ENCODE data around the gene FAM124A. TPM values are rescaled to one million over a fixed set of nuclear protein-coding genes. Genes with fewer than 3 reads are reported as not detected.

Gene FAM124A
- polyA plus RNA-seq, 2 donors = 0.43 to 0.64 TPM

GRCh38 chr13:51229101-51229719 lies 7.0 kb downstream of the FAM124A start:
- Histone ChIP-seq H3K4me1 (ENCODE audit: control insufficient read depth in 2 of 2, insufficient read depth in 2 of 2, low read length in 1 of 2) (no peaks in the 10 kb centered on the region), H3K4me3 (ENCODE audit: low read depth in 1 of 2, low read length in 2 of 2) (no peak overlapping the region), H3K27me3 (ENCODE audit: control insufficient read depth in 1 of 2, insufficient read depth in 2 of 2, low read length in 2 of 2) (no peaks in the 10 kb centered on the region), H3K9me3 (ENCODE audit: control insufficient read depth in 2 of 2, insufficient read depth in 1 of 2, low read depth in 1 of 2, low read length in 1 of 2) (no peaks in the 10 kb centered on the region), H3K36me3 (ENCODE audit: control insufficient read depth in 2 of 2, insufficient read depth in 2 of 2, low read length in 1 of 2) (peaks cover 0 to 5% of the 10 kb centered on the region in 2 donors), H3K27ac (ENCODE audit: low read depth in 2 of 2, low read length in 1 of 2) (no peak overlapping the region)
- 88 to 89% methylated on average over 12 of the region's 12 CpGs for WGBS, 2 donors

GRCh38 chr13:51229731-51230130 lies 7.5 kb downstream of the FAM124A start:
- H3K9me3 ChIP-seq (ENCODE audit: control insufficient read depth in 2 of 2, insufficient read depth in 1 of 2, low read depth in 1 of 2, low read length in 1 of 2) = peaks cover 0 to under 1% of the 10 kb centered on the region in 2 donors
- H3K4me1 ChIP-seq (ENCODE audit: control insufficient read depth in 2 of 2, insufficient read depth in 2 of 2, low read length in 1 of 2) = no peaks in the 10 kb centered on the region
- H3K4me3 ChIP-seq (ENCODE audit: low read depth in 1 of 2, low read length in 2 of 2) = no peak overlapping the region
- H3K27me3 ChIP-seq (ENCODE audit: control insufficient read depth in 1 of 2, insufficient read depth in 2 of 2, low read length in 2 of 2) = no peaks in the 10 kb centered on the region
- peaks cover 0 to 5% of the 10 kb centered on the region in 2 donors for H3K36me3 ChIP-seq (ENCODE audit: control insufficient read depth in 2 of 2, insufficient read depth in 2 of 2, low read length in 1 of 2)
- WGBS, 2 donors = 62 to 66% methylated on average over 2 of the region's 2 CpGs
- H3K27ac ChIP-seq (ENCODE audit: low read depth in 2 of 2, low read length in 1 of 2) = no peak overlapping the region

- no peak overlapping the region for H3K4me3 ChIP-seq (ENCODE audit: low read depth in 1 of 2, low read length in 2 of 2)
- WGBS, 2 donors = 22 to 28% methylated on average over 8 of the region's 8 CpGs
Measured at GRCh38 chr13:51230477-51231105, 8.4 kb downstream of the FAM124A start.

GRCh38 chr13:51231456-51231855 lies 9.3 kb downstream of the FAM124A start:
- 95 to 98% methylated on average over 2 of the region's 2 CpGs for WGBS, 2 donors
- H3K4me1 ChIP-seq (ENCODE audit: control insufficient read depth in 2 of 2, insufficient read depth in 2 of 2, low read length in 1 of 2) = no peaks in the 10 kb centered on the region
- no peak overlapping the region for H3K27ac ChIP-seq (ENCODE audit: low read depth in 2 of 2, low read length in 1 of 2)
- H3K27me3 ChIP-seq (ENCODE audit: control insufficient read depth in 1 of 2, insufficient read depth in 2 of 2, low read length in 2 of 2) = no peaks in the 10 kb centered on the region
- no peak overlapping the region for H3K4me3 ChIP-seq (ENCODE audit: low read depth in 1 of 2, low read length in 2 of 2)
- H3K36me3 ChIP-seq (ENCODE audit: control insufficient read depth in 2 of 2, insufficient read depth in 2 of 2, low read length in 1 of 2) = peaks cover 0 to 5% of the 10 kb centered on the region in 2 donors
- H3K9me3 ChIP-seq (ENCODE audit: control insufficient read depth in 2 of 2, insufficient read depth in 1 of 2, low read depth in 1 of 2, low read length in 1 of 2) = peaks cover 0 to 2% of the 10 kb centered on the region in 2 donors

More at GRCh38 chr13:51230477-51231105, 8.4 kb downstream of the FAM124A start:
- H3K27ac ChIP-seq (ENCODE audit: low read depth in 2 of 2, low read length in 1 of 2) = peak overlapping the region in 1 of 2 donors; percentile 63
- H3K9me3 ChIP-seq (ENCODE audit: control insufficient read depth in 2 of 2, insufficient read depth in 1 of 2, low read depth in 1 of 2, low read length in 1 of 2) = peaks cover 0 to 2% of the 10 kb centered on the region in 2 donors
- peaks cover 0 to 5% of the 10 kb centered on the region in 2 donors for H3K36me3 ChIP-seq (ENCODE audit: control insufficient read depth in 2 of 2, insufficient read depth in 2 of 2, low read length in 1 of 2)
- H3K4me1 ChIP-seq (ENCODE audit: control insufficient read depth in 2 of 2, insufficient read depth in 2 of 2, low read length in 1 of 2) = no peaks in the 10 kb centered on the region
- no peaks in the 10 kb centered on the region for H3K27me3 ChIP-seq (ENCODE audit: control insufficient read depth in 1 of 2, insufficient read depth in 2 of 2, low read length in 2 of 2)

- Histone ChIP-seq H3K27me3 (ENCODE audit: control insufficient read depth in 1 of 2, insufficient read depth in 2 of 2, low read length in 2 of 2) (no peaks in the 10 kb centered on the region), H3K36me3 (ENCODE audit: control insufficient read depth in 2 of 2, insufficient read depth in 2 of 2, low read length in 1 of 2) (peaks cover 0 to 5% of the 10 kb centered on the region in 2 donors), H3K9me3 (ENCODE audit: control insufficient read depth in 2 of 2, insufficient read depth in 1 of 2, low read depth in 1 of 2, low read length in 1 of 2) (peaks cover 0 to 2% of the 10 kb centered on the region in 2 donors)
Measured at GRCh38 chr13:51232328-51232727, 10.1 kb downstream of the FAM124A start.

GRCh38 chr13:51233117-51233826 lies 11.1 kb downstream of the FAM124A start:
- no peak overlapping the region for H3K27ac ChIP-seq (ENCODE audit: low read depth in 2 of 2, low read length in 1 of 2)
- peaks cover 0 to 5% of the 10 kb centered on the region in 2 donors for H3K36me3 ChIP-seq (ENCODE audit: control insufficient read depth in 2 of 2, insufficient read depth in 2 of 2, low read length in 1 of 2)
- 92 to 93% methylated on average over 9 of the region's 9 CpGs for WGBS, 2 donors
- H3K4me1 ChIP-seq (ENCODE audit: control insufficient read depth in 2 of 2, insufficient read depth in 2 of 2, low read length in 1 of 2) = no peaks in the 10 kb centered on the region
- no peaks in the 10 kb centered on the region for H3K27me3 ChIP-seq (ENCODE audit: control insufficient read depth in 1 of 2, insufficient read depth in 2 of 2, low read length in 2 of 2)
- no peak overlapping the region for H3K4me3 ChIP-seq (ENCODE audit: low read depth in 1 of 2, low read length in 2 of 2)
- H3K9me3 ChIP-seq (ENCODE audit: control insufficient read depth in 2 of 2, insufficient read depth in 1 of 2, low read depth in 1 of 2, low read length in 1 of 2) = peaks cover 0 to 2% of the 10 kb centered on the region in 2 donors

More at GRCh38 chr13:51232328-51232727, 10.1 kb downstream of the FAM124A start:
- no peaks in the 10 kb centered on the region for H3K4me1 ChIP-seq (ENCODE audit: control insufficient read depth in 2 of 2, insufficient read depth in 2 of 2, low read length in 1 of 2)
- no peak overlapping the region for H3K4me3 ChIP-seq (ENCODE audit: low read depth in 1 of 2, low read length in 2 of 2)
- no peak overlapping the region for H3K27ac ChIP-seq (ENCODE audit: low read depth in 2 of 2, low read length in 1 of 2)

- 78 to 84% methylated on average over 10 of the region's 10 CpGs for WGBS, 2 donors
- Histone ChIP-seq H3K9me3 (ENCODE audit: control insufficient read depth in 2 of 2, insufficient read depth in 1 of 2, low read depth in 1 of 2, low read length in 1 of 2) (peaks cover 0 to 2% of the 10 kb centered on the region in 2 donors), H3K27ac (ENCODE audit: low read depth in 2 of 2, low read length in 1 of 2) (no peak overlapping the region), H3K4me1 (ENCODE audit: control insufficient read depth in 2 of 2, insufficient read depth in 2 of 2, low read length in 1 of 2) (no peaks in the 10 kb centered on the region), H3K36me3 (ENCODE audit: control insufficient read depth in 2 of 2, insufficient read depth in 2 of 2, low read length in 1 of 2) (peaks cover 0 to 5% of the 10 kb centered on the region in 2 donors), H3K4me3 (ENCODE audit: low read depth in 1 of 2, low read length in 2 of 2) (no peak overlapping the region), H3K27me3 (ENCODE audit: control insufficient read depth in 1 of 2, insufficient read depth in 2 of 2, low read length in 2 of 2) (no peaks in the 10 kb centered on the region)
Measured at GRCh38 chr13:51234676-51235075, 12.5 kb downstream of the FAM124A start.

- H3K4me1 ChIP-seq (ENCODE audit: control insufficient read depth in 2 of 2, insufficient read depth in 2 of 2, low read length in 1 of 2) = no peaks in the 10 kb centered on the region
- no peaks in the 10 kb centered on the region for H3K27me3 ChIP-seq (ENCODE audit: control insufficient read depth in 1 of 2, insufficient read depth in 2 of 2, low read length in 2 of 2)
- WGBS, 2 donors = 83 to 88% methylated on average over 2 of the region's 2 CpGs
- H3K36me3 ChIP-seq (ENCODE audit: control insufficient read depth in 2 of 2, insufficient read depth in 2 of 2, low read length in 1 of 2) = peaks cover 0 to 5% of the 10 kb centered on the region in 2 donors
- H3K27ac ChIP-seq (ENCODE audit: low read depth in 2 of 2, low read length in 1 of 2) = no peak overlapping the region
- H3K9me3 ChIP-seq (ENCODE audit: control insufficient read depth in 2 of 2, insufficient read depth in 1 of 2, low read depth in 1 of 2, low read length in 1 of 2) = peaks cover 0 to 2% of the 10 kb centered on the region in 2 donors
- no peak overlapping the region for H3K4me3 ChIP-seq (ENCODE audit: low read depth in 1 of 2, low read length in 2 of 2)
Measured at GRCh38 chr13:51235186-51235585, 13.0 kb downstream of the FAM124A start.

- no peak overlapping the region for H3K27ac ChIP-seq (ENCODE audit: low read depth in 2 of 2, low read length in 1 of 2)
- no peaks in the 10 kb centered on the region for H3K27me3 ChIP-seq (ENCODE audit: control insufficient read depth in 1 of 2, insufficient read depth in 2 of 2, low read length in 2 of 2)
- 70 to 76% methylated on average over 4 of the region's 4 CpGs for WGBS, 2 donors
- H3K36me3 ChIP-seq (ENCODE audit: control insufficient read depth in 2 of 2, insufficient read depth in 2 of 2, low read length in 1 of 2) = peaks cover 0 to 5% of the 10 kb centered on the region in 2 donors
- no peaks in the 10 kb centered on the region for H3K4me1 ChIP-seq (ENCODE audit: control insufficient read depth in 2 of 2, insufficient read depth in 2 of 2, low read length in 1 of 2)
- no peak overlapping the region for H3K4me3 ChIP-seq (ENCODE audit: low read depth in 1 of 2, low read length in 2 of 2)
- peaks cover 0 to 2% of the 10 kb centered on the region in 2 donors for H3K9me3 ChIP-seq (ENCODE audit: control insufficient read depth in 2 of 2, insufficient read depth in 1 of 2, low read depth in 1 of 2, low read length in 1 of 2)
Measured at GRCh38 chr13:51235756-51236490, 13.7 kb downstream of the FAM124A start.
